Measurements from ENCODE around the gene PLCL2.

The PLCL2 gene

DNA sequence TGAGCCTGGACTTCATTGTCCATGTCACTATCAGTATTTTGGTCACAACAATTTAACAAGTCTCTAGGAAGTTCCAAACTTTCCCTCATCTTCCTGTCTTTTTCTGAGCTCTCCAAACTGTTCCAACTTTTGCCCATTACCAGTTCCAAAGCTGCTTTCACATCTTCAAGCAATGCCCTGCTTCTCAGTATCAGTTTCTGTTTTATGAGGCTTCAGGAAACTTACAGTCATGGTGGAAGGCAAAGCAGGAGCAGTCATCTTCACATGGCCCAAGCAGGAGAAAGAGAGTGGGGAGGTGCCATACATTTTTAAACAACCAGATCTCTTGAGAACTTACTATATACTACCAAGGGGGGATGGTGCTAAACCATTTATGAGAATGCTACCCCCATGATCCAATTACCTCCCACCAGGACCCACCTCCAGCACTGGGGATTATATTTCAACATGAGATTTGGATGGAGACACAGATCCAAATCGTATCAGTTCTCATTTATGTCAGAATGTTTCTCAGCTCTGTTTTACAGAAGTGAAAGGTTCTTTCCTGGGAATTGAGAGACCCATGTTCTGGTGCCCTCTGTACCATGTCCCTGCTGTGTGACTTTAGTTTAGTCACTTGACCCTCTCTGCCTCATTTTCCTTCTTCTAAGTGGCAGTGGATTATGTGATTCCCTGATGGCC, 169.7 kb downstream of the PLCL2 start:
- Histone ChIP-seq H3K9me3 (ENCODE audit: low read depth, low read length) (no peaks in the 10 kb centered on the region), H3K4me3 (no peak overlapping the region), H3K9ac (ENCODE audit: insufficient read length) (no peak overlapping the region), H3K27ac (no peak overlapping the region), H3K36me3 (ENCODE audit: insufficient read depth, low read length) (no peaks in the 10 kb centered on the region)
- DNase-seq (ENCODE audit: low read depth, low spot score): no peak
- TF ChIP-seq EZH2 (IDR thresholded peaks at IDR 0.05) (no peak), FOXP2 (optimal IDR thresholded peaks at IDR 0.05; ENCODE audit: control extremely low read depth, extremely low read length, insufficient read depth) (no peak), POLR2AphosphoS5 (IDR thresholded peaks at IDR 0.05; ENCODE audit: borderline replicate concordance, low read depth, low read length) (no peak)

GRCh38 chr3:17054982-17055343, 170.2 kb downstream of the PLCL2 start:
- H3K9ac ChIP-seq (ENCODE audit: insufficient read length): no peak overlapping the region
- H3K27ac ChIP-seq: no peak overlapping the region
- H3K4me3 ChIP-seq: no peak overlapping the region
- no peaks in the 10 kb centered on the region for H3K9me3 ChIP-seq (ENCODE audit: low read depth, low read length)
- no peak for DNase-seq (ENCODE audit: low read depth, low spot score)
- no peaks in the 10 kb centered on the region for H3K36me3 ChIP-seq (ENCODE audit: insufficient read depth, low read length)
- TF ChIP-seq FOXP2 (optimal IDR thresholded peaks at IDR 0.05; ENCODE audit: control extremely low read depth, extremely low read length, insufficient read depth): no peak
- TF ChIP-seq POLR2AphosphoS5 (IDR thresholded peaks at IDR 0.05; ENCODE audit: borderline replicate concordance, low read depth, low read length): no peak
- TF ChIP-seq EZH2 (IDR thresholded peaks at IDR 0.05): no peak

DNA sequence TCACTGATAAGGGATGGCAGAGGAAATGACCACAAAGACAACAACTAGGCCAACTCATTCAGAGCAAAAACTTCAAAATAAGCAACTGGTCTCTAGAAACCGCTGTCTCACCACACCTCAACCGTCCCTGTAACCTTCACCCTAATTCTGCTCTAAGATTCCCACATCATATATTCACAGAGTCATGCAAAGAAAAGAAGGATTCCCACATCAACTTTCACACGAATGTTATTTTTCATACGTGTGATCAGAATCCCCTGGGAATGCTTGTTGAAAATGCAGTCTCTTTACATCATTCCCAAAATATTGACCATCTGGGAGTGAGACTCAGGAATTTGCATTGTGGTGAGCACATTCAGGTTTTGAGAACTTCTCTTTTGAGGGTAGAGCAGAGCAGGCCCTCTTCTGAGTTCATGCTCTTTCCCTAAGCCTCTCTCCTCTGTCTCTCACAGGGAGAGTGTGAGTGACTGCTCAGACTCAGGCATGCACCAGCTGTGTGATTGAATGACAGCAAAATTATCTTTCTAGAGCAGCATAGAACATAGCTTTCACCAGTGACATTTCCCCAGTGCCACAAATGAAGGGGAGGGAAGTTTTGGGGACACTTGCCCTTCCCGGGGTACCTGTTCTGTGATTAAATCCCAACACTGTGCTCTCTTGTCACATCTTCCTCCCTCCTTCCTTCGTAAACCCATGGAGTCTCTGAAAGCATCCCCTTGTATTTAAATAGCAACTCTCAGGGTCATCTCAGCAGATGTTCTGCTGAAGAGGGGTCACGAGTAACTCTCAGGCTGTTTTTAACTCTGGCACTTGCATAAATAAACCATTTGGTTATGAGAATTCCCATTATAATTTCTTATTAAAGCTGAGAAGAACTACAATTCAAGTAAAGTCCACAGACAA, 170.9 kb downstream of the PLCL2 start:
- no peak for DNase-seq (ENCODE audit: low read depth, low spot score)
- Histone ChIP-seq H3K27ac (no peak overlapping the region), H3K9ac (ENCODE audit: insufficient read length) (no peak overlapping the region)

GRCh38 chr3:17057321-17057720, 172.6 kb downstream of the PLCL2 start:
- no peak for DNase-seq (ENCODE audit: low read depth, low spot score)
- Histone ChIP-seq H3K9ac (ENCODE audit: insufficient read length) (no peak overlapping the region), H3K27ac (no peak overlapping the region), H3K9me3 (ENCODE audit: low read depth, low read length) (no peaks in the 10 kb centered on the region), H3K36me3 (ENCODE audit: insufficient read depth, low read length) (no peaks in the 10 kb centered on the region), H3K4me3 (no peak overlapping the region)
- no peak for TF ChIP-seq POLR2AphosphoS5 (IDR thresholded peaks at IDR 0.05; ENCODE audit: borderline replicate concordance, low read depth, low read length)
- no peak for TF ChIP-seq FOXP2 (optimal IDR thresholded peaks at IDR 0.05; ENCODE audit: control extremely low read depth, extremely low read length, insufficient read depth)
- TF ChIP-seq EZH2 (IDR thresholded peaks at IDR 0.05): no peak

More for the DNA sequence above, 170.9 kb downstream of the PLCL2 start:
- TF ChIP-seq POLR2AphosphoS5 (IDR thresholded peaks at IDR 0.05; ENCODE audit: borderline replicate concordance, low read depth, low read length) (no peak), EZH2 (IDR thresholded peaks at IDR 0.05) (no peak), FOXP2 (optimal IDR thresholded peaks at IDR 0.05; ENCODE audit: control extremely low read depth, extremely low read length, insufficient read depth) (no peak)
- Histone ChIP-seq H3K9me3 (ENCODE audit: low read depth, low read length) (no peaks in the 10 kb centered on the region), H3K4me3 (no peak overlapping the region), H3K36me3 (ENCODE audit: insufficient read depth, low read length) (no peaks in the 10 kb centered on the region)

GRCh38 chr3:17059989-17060550, 175.3 kb downstream of the PLCL2 start:
- H3K27ac ChIP-seq: no peak overlapping the region
- no peak for TF ChIP-seq POLR2AphosphoS5 (IDR thresholded peaks at IDR 0.05; ENCODE audit: borderline replicate concordance, low read depth, low read length)
- TF ChIP-seq EZH2 (IDR thresholded peaks at IDR 0.05): no peak
- TF ChIP-seq FOXP2 (optimal IDR thresholded peaks at IDR 0.05; ENCODE audit: control extremely low read depth, extremely low read length, insufficient read depth): no peak
- DNase-seq (ENCODE audit: low read depth, low spot score): no peak
- no peak overlapping the region for H3K4me3 ChIP-seq
- H3K36me3 ChIP-seq (ENCODE audit: insufficient read depth, low read length): no peaks in the 10 kb centered on the region
- no peaks in the 10 kb centered on the region for H3K9me3 ChIP-seq (ENCODE audit: low read depth, low read length)
- H3K9ac ChIP-seq (ENCODE audit: insufficient read length): no peak overlapping the region

DNA sequence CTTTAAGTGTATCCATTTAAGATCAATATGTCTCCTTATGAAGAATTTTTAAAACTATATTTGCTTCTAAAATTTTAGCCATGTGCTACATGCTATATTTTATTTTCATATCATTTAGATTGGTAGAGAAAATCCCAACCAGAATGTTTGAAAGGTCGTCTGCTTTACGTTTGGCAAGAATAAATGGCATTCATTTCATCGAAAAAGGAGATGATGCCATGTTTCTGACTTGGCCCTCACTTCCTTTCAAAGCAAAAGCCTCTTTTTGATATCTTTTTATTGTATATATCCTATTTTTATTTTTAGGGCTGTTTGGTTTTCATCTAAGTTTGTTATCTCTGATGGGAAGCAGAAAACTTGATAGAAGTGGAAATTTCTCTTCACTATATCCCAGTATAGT, 176.2 kb downstream of the PLCL2 start:
- Histone ChIP-seq H3K36me3 (ENCODE audit: insufficient read depth, low read length) (no peaks in the 10 kb centered on the region), H3K27ac (no peak overlapping the region), H3K9ac (ENCODE audit: insufficient read length) (no peak overlapping the region), H3K4me3 (no peak overlapping the region), H3K9me3 (ENCODE audit: low read depth, low read length) (no peaks in the 10 kb centered on the region)
- TF ChIP-seq EZH2 (IDR thresholded peaks at IDR 0.05) (no peak), FOXP2 (optimal IDR thresholded peaks at IDR 0.05; ENCODE audit: control extremely low read depth, extremely low read length, insufficient read depth) (no peak), POLR2AphosphoS5 (IDR thresholded peaks at IDR 0.05; ENCODE audit: borderline replicate concordance, low read depth, low read length) (no peak)
- DNase-seq (ENCODE audit: low read depth, low spot score): no peak

DNA sequence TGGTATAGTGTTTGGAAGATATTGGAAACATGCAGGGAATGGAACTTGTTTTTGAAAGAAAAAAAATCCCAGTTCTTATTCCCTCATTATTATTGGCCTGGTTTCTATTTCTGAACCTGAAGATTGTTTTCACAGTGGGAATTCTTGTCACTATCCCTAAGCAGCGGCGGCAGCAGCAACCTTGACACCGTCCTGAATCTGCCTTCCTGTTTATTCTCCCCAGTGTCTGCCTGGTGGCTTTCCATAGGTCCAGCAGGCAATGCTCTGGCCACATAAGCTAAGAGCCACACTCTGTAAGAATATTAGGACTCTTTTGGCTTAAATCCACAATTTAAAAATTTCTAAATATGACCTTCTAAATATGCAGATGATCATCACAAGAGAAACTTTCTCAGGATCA, 178.0 kb downstream of the PLCL2 start:
- H3K9me3 ChIP-seq (ENCODE audit: low read depth, low read length): no peaks in the 10 kb centered on the region
- no peak overlapping the region for H3K27ac ChIP-seq
- DNase-seq (ENCODE audit: low read depth, low spot score): no peak
- no peak overlapping the region for H3K9ac ChIP-seq (ENCODE audit: insufficient read length)
- no peaks in the 10 kb centered on the region for H3K36me3 ChIP-seq (ENCODE audit: insufficient read depth, low read length)
- TF ChIP-seq EZH2 (IDR thresholded peaks at IDR 0.05): no peak
- no peak for TF ChIP-seq POLR2AphosphoS5 (IDR thresholded peaks at IDR 0.05; ENCODE audit: borderline replicate concordance, low read depth, low read length)
- no peak for TF ChIP-seq FOXP2 (optimal IDR thresholded peaks at IDR 0.05; ENCODE audit: control extremely low read depth, extremely low read length, insufficient read depth)
- H3K4me3 ChIP-seq: no peak overlapping the region

- DNase-seq (ENCODE audit: low read depth, low spot score): no peak
- H3K36me3 ChIP-seq (ENCODE audit: insufficient read depth, low read length): no peaks in the 10 kb centered on the region
Observed at GRCh38 chr3:17063596-17063995, 178.8 kb downstream of the PLCL2 start.

More at GRCh38 chr3:17063596-17063995, 178.8 kb downstream of the PLCL2 start:
- TF ChIP-seq POLR2AphosphoS5 (IDR thresholded peaks at IDR 0.05; ENCODE audit: borderline replicate concordance, low read depth, low read length): no peak
- no peak for TF ChIP-seq EZH2 (IDR thresholded peaks at IDR 0.05)
- no peak for TF ChIP-seq FOXP2 (optimal IDR thresholded peaks at IDR 0.05; ENCODE audit: control extremely low read depth, extremely low read length, insufficient read depth)
- Histone ChIP-seq H3K9ac (ENCODE audit: insufficient read length) (no peak overlapping the region), H3K27ac (no peak overlapping the region), H3K9me3 (ENCODE audit: low read depth, low read length) (no peaks in the 10 kb centered on the region), H3K4me3 (no peak overlapping the region)

Measured in SK-N-MC (cell line).